Neural crest cell (in vitro differentiated cells): Measurements from ENCODE around the gene TMEM108. TPM values are rescaled to one million over a fixed set of nuclear protein-coding genes. Genes with fewer than 3 reads are reported as not detected.

ENCODE experiments used
- DNase-seq: peaks from one replicate; pipeline ENCODE4 v3.0.0; 2021; ENCODE audit warnings: low read depth, mixed read lengths, low spot score
- H3K27ac Mint-ChIP-seq: one replicate; pipeline ENCODE4 v1.8.0; 2021; ENCODE audit warnings: mild to moderate bottlenecking, mixed read lengths; ENCODE audit not compliant: unreplicated experiment
- H3K27me3 Mint-ChIP-seq: 2 replicates; pipeline ENCODE4 v1.8.0; 2021; ENCODE audit warnings: low read depth, mild to moderate bottlenecking, mixed read lengths
- H3K36me3 Mint-ChIP-seq: 2 replicates; pipeline ENCODE4 v1.8.0; 2021; ENCODE audit warnings: low read depth, mild to moderate bottlenecking, mixed read lengths
- H3K4me1 Mint-ChIP-seq: 2 replicates; pipeline ENCODE4 v1.8.0; 2021; ENCODE audit warnings: mixed read lengths
- H3K4me3 Mint-ChIP-seq: one replicate; pipeline ENCODE4 v1.8.0; 2021; ENCODE audit warnings: mild to moderate bottlenecking, mixed read lengths
- H3K9me3 Mint-ChIP-seq: 2 replicates; pipeline ENCODE4 v1.8.0; 2021; ENCODE audit warnings: mixed read lengths
- CTCF ChIP-seq: fragments of 200-600 bp; sonication (generic); conservative IDR thresholded peaks from 2 replicates; pipeline ENCODE4 v1.5.0; 2021; ENCODE audit warnings: antibody characterized with exemption, mild to moderate bottlenecking
- total RNA-seq: library from RNA; stranded (reverse); gene quantifications from 2 replicates; pipeline ENCODE4 v1.2.1, GENCODE V29; 2021

The TMEM108 gene
- total RNA-seq, 1 donor from 2014 or later, result 5.8 TPM

- no peak for DNase-seq
- H3K27ac Mint-ChIP-seq, result no peak overlapping the region
- no peak for TF ChIP-seq CTCF
- peaks cover 33% of the 10 kb centered on the region for H3K4me1 Mint-ChIP-seq
- H3K4me3 Mint-ChIP-seq, result no peak overlapping the region
- H3K27me3 Mint-ChIP-seq, result no peaks in the 10 kb centered on the region
- no peaks in the 10 kb centered on the region for H3K36me3 Mint-ChIP-seq
- no peaks in the 10 kb centered on the region for H3K9me3 Mint-ChIP-seq
These were observed 79.2 kb downstream of the TMEM108 start for GRCh38 chr3:133117342-133117741.

- Mint-ChIP-seq H3K9me3 (no peaks in the 10 kb centered on the region), H3K4me1 (peaks cover 33% of the 10 kb centered on the region), H3K36me3 (no peaks in the 10 kb centered on the region), H3K27me3 (no peaks in the 10 kb centered on the region), H3K27ac (no peak overlapping the region), H3K4me3 (no peak overlapping the region)
- DNase-seq, result no peak
- no peak for TF ChIP-seq CTCF
These were observed 81.0 kb downstream of the TMEM108 start for GRCh38 chr3:133119176-133119575.

DNA sequence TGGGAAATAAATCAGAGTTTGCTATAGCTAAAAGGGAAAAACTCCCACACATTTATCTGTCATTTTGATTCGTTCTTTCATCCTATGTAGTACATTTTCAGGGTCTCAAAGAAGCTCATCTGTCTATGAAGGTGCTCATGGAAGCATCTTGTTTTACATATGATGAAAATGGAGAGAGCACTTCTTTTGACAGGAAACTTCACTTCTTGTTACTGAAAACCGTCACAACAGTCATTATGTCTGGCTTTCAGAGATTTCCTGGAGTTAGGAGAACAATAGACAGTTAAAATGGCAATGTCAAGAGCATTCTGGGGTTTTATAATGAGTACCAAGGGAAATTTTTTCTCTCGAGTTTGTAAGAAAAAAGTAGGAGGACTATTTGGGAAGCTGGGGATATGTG, 83.3 kb downstream of the TMEM108 start:
- DNase-seq, result no peak
- no peak for TF ChIP-seq CTCF
- Mint-ChIP-seq H3K27me3 (no peaks in the 10 kb centered on the region), H3K36me3 (no peaks in the 10 kb centered on the region), H3K4me1 (peaks cover 37% of the 10 kb centered on the region), H3K9me3 (no peaks in the 10 kb centered on the region), H3K4me3 (no peak overlapping the region), H3K27ac (no peak overlapping the region)

- Mint-ChIP-seq H3K9me3 (no peaks in the 10 kb centered on the region), H3K4me3 (no peak overlapping the region), H3K36me3 (no peaks in the 10 kb centered on the region), H3K27ac (no peak overlapping the region), H3K4me1 (peaks cover 31% of the 10 kb centered on the region), H3K27me3 (no peaks in the 10 kb centered on the region)
- no peak for TF ChIP-seq CTCF
- no peak for DNase-seq
These were observed 85.4 kb downstream of the TMEM108 start for GRCh38 chr3:133123636-133124035.

DNA sequence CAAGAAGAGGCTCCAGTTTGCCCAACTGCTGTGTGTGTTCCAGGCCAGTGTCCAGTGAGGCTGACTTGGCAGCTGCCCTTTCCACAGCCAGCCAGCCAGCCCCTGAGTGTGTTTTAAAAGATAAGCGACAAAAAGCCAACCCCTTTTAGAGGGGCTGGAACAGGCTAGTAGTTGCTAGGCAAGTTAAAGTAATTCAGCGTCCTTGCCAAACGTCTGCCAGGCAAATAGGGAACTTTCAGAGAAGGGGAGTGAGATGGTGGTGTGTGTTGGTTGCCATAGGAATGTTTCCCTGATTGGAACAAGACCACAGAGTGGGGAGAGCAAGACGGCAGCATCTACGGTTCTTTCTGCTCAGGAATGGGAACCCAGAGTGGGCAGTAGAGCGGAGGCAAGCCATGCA, 86.3 kb downstream of the TMEM108 start:
- Mint-ChIP-seq H3K36me3 (no peaks in the 10 kb centered on the region), H3K27ac (no peak overlapping the region), H3K9me3 (no peaks in the 10 kb centered on the region), H3K4me1 (peaks cover 22% of the 10 kb centered on the region), H3K4me3 (no peak overlapping the region), H3K27me3 (no peaks in the 10 kb centered on the region)
- TF ChIP-seq CTCF, result no peak
- DNase-seq, result no peak

- no peak overlapping the region for H3K27ac Mint-ChIP-seq
- no peaks in the 10 kb centered on the region for H3K9me3 Mint-ChIP-seq
- no peak for TF ChIP-seq CTCF
- H3K4me1 Mint-ChIP-seq, result peaks cover 15% of the 10 kb centered on the region
- DNase-seq, result no peak
- H3K27me3 Mint-ChIP-seq, result no peaks in the 10 kb centered on the region
- no peak overlapping the region for H3K4me3 Mint-ChIP-seq
- no peaks in the 10 kb centered on the region for H3K36me3 Mint-ChIP-seq
These were observed 87.0 kb downstream of the TMEM108 start for GRCh38 chr3:133125171-133125570.
